ENCODE measurements around the gene TMEM51. TPM values are rescaled to one million over a fixed set of nuclear protein-coding genes. Genes with fewer than 3 reads are reported as not detected.

Gene TMEM51
- polyA plus RNA-seq, 1 donor (not counting 4 experiments of a cell fraction or from before 2014, with no cell fraction given) = 12.9 TPM

DNA sequence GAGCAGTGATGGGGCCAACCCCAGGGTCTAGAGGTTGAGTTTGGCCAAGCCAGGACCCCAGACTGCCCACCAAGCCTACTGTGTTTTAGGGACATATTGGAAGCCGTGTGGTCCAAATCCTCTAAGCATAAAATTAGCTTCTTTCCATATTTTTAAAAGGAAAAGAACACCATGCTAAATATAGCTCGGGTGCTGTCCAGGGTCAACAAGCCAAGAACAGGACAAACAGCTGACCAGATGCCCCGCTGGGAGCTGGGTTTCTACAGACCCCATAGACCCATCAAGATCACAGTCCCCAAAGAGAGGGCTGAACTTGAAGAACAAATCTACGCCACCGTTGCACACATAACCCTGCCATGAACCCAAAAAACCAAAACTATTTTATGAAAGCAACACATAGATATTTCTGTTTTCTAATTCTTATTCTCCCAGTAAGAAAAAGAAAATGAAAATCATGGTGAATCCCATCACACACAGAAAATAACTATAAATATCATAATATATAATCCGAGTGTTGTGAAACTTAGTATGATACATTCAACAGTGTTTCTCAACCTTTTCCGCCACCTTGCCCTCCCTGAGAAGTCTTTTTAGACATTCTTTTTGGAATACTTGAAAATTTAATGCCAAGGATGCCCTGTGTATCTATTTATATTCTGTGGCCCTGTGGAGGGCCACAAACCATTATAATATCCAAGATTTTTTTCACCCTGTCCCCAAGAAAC, 57.3 kb downstream of the TMEM51 start:
- Histone ChIP-seq H3K9me1 (ENCODE audit: control insufficient read depth, extremely low read depth, insufficient read depth, low read length) (peaks cover 3% of the 10 kb centered on the region), H3K4me2 (ENCODE audit: control insufficient read depth, extremely low read depth, insufficient read depth, low read depth, low read length) (no peak overlapping the region), H3K27me3 (ENCODE audit: control insufficient read depth, extremely low read depth, insufficient read depth, low read length) (no peaks in the 10 kb centered on the region), H3K9ac (ENCODE audit: control insufficient read depth, extremely low read depth, insufficient read depth, low read length) (no peak overlapping the region), H3K79me2 (ENCODE audit: control insufficient read depth, insufficient read depth, low read length) (peaks cover 24% of the 10 kb centered on the region), H3K4me3 (ENCODE audit: control insufficient read depth in 2 of 3, extremely low read depth in 1 of 3, insufficient read depth in 2 of 3, low read depth in 1 of 3, low read length in 3 of 3) (no peak overlapping the region), H3K4me1 (ENCODE audit: control insufficient read depth, extremely low read depth, insufficient read depth, low read length) (peaks cover 12% of the 10 kb centered on the region), H4K20me1 (ENCODE audit: control insufficient read depth, extremely low read depth, insufficient read depth, low read length) (peaks cover 6% of the 10 kb centered on the region), H3K27ac (ENCODE audit: control insufficient read depth, insufficient read depth, low read length) (no peak overlapping the region), H3K9me3 (ENCODE audit: control insufficient read depth, low read depth, low read length) (no peaks in the 10 kb centered on the region), H2AFZ (ENCODE audit: control insufficient read depth, low read length) (no peak overlapping the region), H3K36me3 (ENCODE audit: control insufficient read depth in 2 of 2, extremely low read depth in 1 of 2, insufficient read depth in 2 of 2, low read length in 2 of 2) (peaks cover 3 to 5% of the 10 kb centered on the region in 2 experiments)
- no peak for TF ChIP-seq EZH2 (IDR thresholded peaks at IDR 0.05; ENCODE audit: low read length)
- TF ChIP-seq, protein P1, sequence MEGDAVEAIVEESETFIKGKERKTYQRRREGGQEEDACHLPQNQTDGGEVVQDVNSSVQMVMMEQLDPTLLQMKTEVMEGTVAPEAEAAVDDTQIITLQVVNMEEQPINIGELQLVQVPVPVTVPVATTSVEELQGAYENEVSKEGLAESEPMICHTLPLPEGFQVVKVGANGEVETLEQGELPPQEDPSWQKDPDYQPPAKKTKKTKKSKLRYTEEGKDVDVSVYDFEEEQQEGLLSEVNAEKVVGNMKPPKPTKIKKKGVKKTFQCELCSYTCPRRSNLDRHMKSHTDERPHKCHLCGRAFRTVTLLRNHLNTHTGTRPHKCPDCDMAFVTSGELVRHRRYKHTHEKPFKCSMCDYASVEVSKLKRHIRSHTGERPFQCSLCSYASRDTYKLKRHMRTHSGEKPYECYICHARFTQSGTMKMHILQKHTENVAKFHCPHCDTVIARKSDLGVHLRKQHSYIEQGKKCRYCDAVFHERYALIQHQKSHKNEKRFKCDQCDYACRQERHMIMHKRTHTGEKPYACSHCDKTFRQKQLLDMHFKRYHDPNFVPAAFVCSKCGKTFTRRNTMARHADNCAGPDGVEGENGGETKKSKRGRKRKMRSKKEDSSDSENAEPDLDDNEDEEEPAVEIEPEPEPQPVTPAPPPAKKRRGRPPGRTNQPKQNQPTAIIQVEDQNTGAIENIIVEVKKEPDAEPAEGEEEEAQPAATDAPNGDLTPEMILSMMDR (optimal IDR thresholded peaks at IDR 0.05 in 1 of 3, IDR thresholded peaks at IDR 0.05 in 1 of 3, conservative IDR thresholded peaks at IDR 0.05 in 1 of 3; ENCODE audit: extremely low read depth in 1 of 3, insufficient read depth in 2 of 3, low read length in 3 of 3) = no peak
- dilution Hi-C loops (cut with MboI; ENCODE audit: extremely low pct_ligation_motif_present, low sequenced_read_pairs) = no loop called here
- FAIRE-seq (no peak), DNase-seq (ENCODE audit: low read depth, low spot score) (no peak)

GRCh38 chr1:15211424-15211823, 57.9 kb downstream of the TMEM51 start:
- DNase-seq (ENCODE audit: low read depth, low spot score) = no peak
- Histone ChIP-seq H3K79me2 (ENCODE audit: control insufficient read depth, insufficient read depth, low read length) (peaks cover 23% of the 10 kb centered on the region), H4K20me1 (ENCODE audit: control insufficient read depth, extremely low read depth, insufficient read depth, low read length) (peaks cover 6% of the 10 kb centered on the region), H3K4me2 (ENCODE audit: control insufficient read depth, extremely low read depth, insufficient read depth, low read depth, low read length) (no peak overlapping the region), H3K9ac (ENCODE audit: control insufficient read depth, extremely low read depth, insufficient read depth, low read length) (no peak overlapping the region), H3K4me3 (ENCODE audit: control insufficient read depth in 2 of 3, extremely low read depth in 1 of 3, insufficient read depth in 2 of 3, low read depth in 1 of 3, low read length in 3 of 3) (no peak overlapping the region), H3K36me3 (ENCODE audit: control insufficient read depth in 2 of 2, extremely low read depth in 1 of 2, insufficient read depth in 2 of 2, low read length in 2 of 2) (peaks cover 3 to 5% of the 10 kb centered on the region in 2 experiments), H3K9me1 (ENCODE audit: control insufficient read depth, extremely low read depth, insufficient read depth, low read length) (peaks cover 3% of the 10 kb centered on the region), H3K4me1 (ENCODE audit: control insufficient read depth, extremely low read depth, insufficient read depth, low read length) (peaks cover 7% of the 10 kb centered on the region), H3K27me3 (ENCODE audit: control insufficient read depth, extremely low read depth, insufficient read depth, low read length) (no peaks in the 10 kb centered on the region), H2AFZ (ENCODE audit: control insufficient read depth, low read length) (no peak overlapping the region), H3K27ac (ENCODE audit: control insufficient read depth, insufficient read depth, low read length) (no peak overlapping the region), H3K9me3 (ENCODE audit: control insufficient read depth, low read depth, low read length) (no peaks in the 10 kb centered on the region)
- TF ChIP-seq, protein P1 (optimal IDR thresholded peaks at IDR 0.05 in 1 of 3, IDR thresholded peaks at IDR 0.05 in 1 of 3, conservative IDR thresholded peaks at IDR 0.05 in 1 of 3; ENCODE audit: extremely low read depth in 1 of 3, insufficient read depth in 2 of 3, low read length in 3 of 3) = no peak
- no peak for TF ChIP-seq EZH2 (IDR thresholded peaks at IDR 0.05; ENCODE audit: low read length)
- FAIRE-seq = no peak
- dilution Hi-C loops (cut with MboI; ENCODE audit: extremely low pct_ligation_motif_present, low sequenced_read_pairs) = no loop called here

Data from keratinocyte (primary cell).